H9 (cell line): Measurements from ENCODE around the gene RAD18. TPM values are rescaled to one million over a fixed set of nuclear protein-coding genes. Genes with fewer than 3 reads are reported as not detected.

Experiments
- DNase-seq: peaks from one replicate; pipeline ENCODE4 v3.0.0-alpha.2; 2017
- H2AFZ ChIP-seq: one replicate; pipeline ENCODE4 v1.6.1; 2013; ENCODE audit warnings: mild to moderate bottlenecking, low read length, control low read depth, moderate library complexity
- H2AK5ac ChIP-seq: 2 replicates; pipeline ENCODE4 v1.6.1; 2013; ENCODE audit warnings: low read length, control low read depth, mixed read lengths; ENCODE audit not compliant: insufficient read length
- H2BK120ac ChIP-seq: one replicate; pipeline ENCODE4 v1.6.1; 2013; ENCODE audit warnings: low read depth, mild to moderate bottlenecking, low read length, control low read depth, inconsistent platforms; ENCODE audit not compliant: poor library complexity, severe bottlenecking
- H2BK12ac ChIP-seq: 2 replicates; pipeline ENCODE4 v1.6.1; 2013; ENCODE audit warnings: low read length, control low read depth, mixed read lengths, low read depth; ENCODE audit not compliant: insufficient read length
- H2BK15ac ChIP-seq: 2 replicates; pipeline ENCODE4 v1.6.1; 2013; ENCODE audit warnings: low read depth, low read length, control low read depth
- H2BK20ac ChIP-seq: one replicate; pipeline ENCODE4 v1.6.1; 2013; ENCODE audit warnings: low read depth, mild to moderate bottlenecking, low read length, control low read depth, inconsistent platforms; ENCODE audit not compliant: poor library complexity, severe bottlenecking
- H2BK5ac ChIP-seq: 2 replicates; pipeline ENCODE4 v1.6.1; 2013; ENCODE audit warnings: low read length, control low read depth, mixed read lengths; ENCODE audit not compliant: insufficient read length
- H3K14ac ChIP-seq: 2 replicates; pipeline ENCODE4 v1.6.1; 2013; ENCODE audit warnings: low read length, control low read depth; ENCODE audit not compliant: insufficient read depth
- H3K18ac ChIP-seq: 2 replicates; pipeline ENCODE4 v1.6.1; 2013; ENCODE audit warnings: low read depth, mild to moderate bottlenecking, mixed read lengths, low read length, control low read depth; ENCODE audit not compliant: insufficient read length
- H3K23ac ChIP-seq: 2 replicates; pipeline ENCODE4 v1.6.1; 2013; ENCODE audit warnings: low read length, control low read depth, mixed read lengths, low read depth; ENCODE audit not compliant: insufficient read length
- H3K23me2 ChIP-seq: 2 replicates; pipeline ENCODE4 v1.6.1; 2013; ENCODE audit warnings: low read depth, mild to moderate bottlenecking, mixed read lengths, low read length, control low read depth; ENCODE audit not compliant: insufficient read length, poor library complexity, severe bottlenecking
- H3K27ac ChIP-seq: 2 replicates; pipeline ENCODE4 v1.5.1; 2013; ENCODE audit warnings: low read length, control low read depth, mixed read lengths, low read depth; ENCODE audit not compliant: insufficient read length
- H3K27me3 ChIP-seq: 2 replicates; pipeline ENCODE4 v1.6.1; 2013; ENCODE audit warnings: low read length, control low read depth, inconsistent platforms; ENCODE audit not compliant: insufficient read depth
- H3K4ac ChIP-seq: 2 replicates; pipeline ENCODE4 v1.6.1; 2013; ENCODE audit warnings: low read depth, mild to moderate bottlenecking, control low read depth, inconsistent platforms, low read length, moderate library complexity
- H3K4me1 ChIP-seq: 2 replicates; pipeline ENCODE4 v1.6.1; 2013; ENCODE audit warnings: low read length, control low read depth, inconsistent platforms; ENCODE audit not compliant: insufficient read depth
- H3K4me2 ChIP-seq: 2 replicates; pipeline ENCODE4 v1.6.1; 2013; ENCODE audit warnings: low read length, control low read depth, mixed read lengths; ENCODE audit not compliant: insufficient read length, insufficient read depth
- H3K56ac ChIP-seq: 2 replicates; pipeline ENCODE4 v1.6.1; 2013; ENCODE audit warnings: low read depth, mild to moderate bottlenecking, mixed read lengths, low read length, control low read depth; ENCODE audit not compliant: insufficient read length
- H3K79me1 ChIP-seq: 2 replicates; pipeline ENCODE4 v1.6.1; 2013; ENCODE audit warnings: low read depth, mild to moderate bottlenecking, moderate library complexity, low read length, control low read depth, inconsistent platforms; ENCODE audit not compliant: insufficient read depth, poor library complexity, severe bottlenecking
- H3K79me2 ChIP-seq: 2 replicates; pipeline ENCODE4 v1.6.1; 2013; ENCODE audit warnings: low read length, control low read depth, inconsistent platforms; ENCODE audit not compliant: insufficient read depth
- H3K9ac ChIP-seq: 2 replicates; pipeline ENCODE4 v1.6.1; 2013; ENCODE audit warnings: low read length, control low read depth, mixed read lengths; ENCODE audit not compliant: insufficient read length; ENCODE audit errors: extremely low read depth
- H3K9me3 ChIP-seq: one replicate; pipeline ENCODE4 v1.6.1; 2013; ENCODE audit warnings: low read depth, low read length, inconsistent platforms; ENCODE audit not compliant: control insufficient read depth
- H3T11ph ChIP-seq: one replicate; pipeline ENCODE4 v1.6.1; 2013; ENCODE audit warnings: mild to moderate bottlenecking, low read length, control low read depth, inconsistent platforms
- H4K20me1 ChIP-seq: one replicate; pipeline ENCODE4 v1.6.1; 2013; ENCODE audit not compliant: control insufficient read depth, insufficient read length, insufficient read depth
- H4K5ac ChIP-seq: 2 replicates; pipeline ENCODE4 v1.6.1; 2013; ENCODE audit warnings: low read depth, mild to moderate bottlenecking, mixed read lengths, low read length, control low read depth; ENCODE audit not compliant: insufficient read length
- H4K8ac ChIP-seq: replicated peaks from 2 replicates; pipeline ENCODE4 v1.6.1; 2013; ENCODE audit warnings: low read length, control low read depth, mixed read lengths, low read depth; ENCODE audit not compliant: insufficient read length
- H4K91ac ChIP-seq: 2 replicates; pipeline ENCODE4 v1.6.1; 2013; ENCODE audit warnings: low read depth, mild to moderate bottlenecking, moderate library complexity, mixed read lengths, low read length, control low read depth; ENCODE audit not compliant: insufficient read length
- H3K27ac Mint-ChIP-seq, 3 experiments: 2 replicates in 2 of 3; 3 replicates in 1 of 3; pipeline ENCODE4 v1.8.0; 2020 to 2021; ENCODE audit warnings: mixed read lengths in 3 of 3, mild to moderate bottlenecking in 1 of 3, moderate library complexity in 1 of 3
- H3K27me3 Mint-ChIP-seq: 2 replicates; pipeline ENCODE4 v1.8.0; 2021; ENCODE audit warnings: low read depth, mild to moderate bottlenecking, moderate library complexity, mixed read lengths
- H3K36me3 Mint-ChIP-seq, 3 experiments: 2 replicates in 2 of 3; 3 replicates in 1 of 3; pipeline ENCODE4 v1.8.0; 2020 to 2021; ENCODE audit warnings: low read depth in 3 of 3, mixed read lengths in 3 of 3; ENCODE audit not compliant: insufficient read depth in 1 of 3
- H3K4me1 Mint-ChIP-seq, 2 experiments: 2 replicates each; pipeline ENCODE4 v1.8.0; 2020; ENCODE audit warnings: mixed read lengths in 2 of 2
- H3K4me3 Mint-ChIP-seq, 2 experiments: 2 replicates in 1 of 2; 3 replicates in 1 of 2; pipeline ENCODE4 v1.8.0; 2020 to 2021; ENCODE audit warnings: mild to moderate bottlenecking in 2 of 2, mixed read lengths in 2 of 2, moderate library complexity in 1 of 2
- H3K9me3 Mint-ChIP-seq, 2 experiments: 2 replicates in 1 of 2; 3 replicates in 1 of 2; pipeline ENCODE4 v1.8.0; 2020; ENCODE audit warnings: mild to moderate bottlenecking in 2 of 2, mixed read lengths in 2 of 2, moderate library complexity in 1 of 2
- total RNA-seq: library from RNA; stranded (reverse); gene quantifications from 2 replicates; pipeline ENCODE4 v1.2.1, GENCODE V29; 2021
- TF ChIP-seq, protein P1 (sequence below): fragments of 200-600 bp; sonication (generic); conservative IDR thresholded peaks from 3 replicates; pipeline ENCODE4 v1.8.0; 2021; ENCODE audit warnings: antibody characterized with exemption, mild to moderate bottlenecking

Gene RAD18
- total RNA-seq, 1 experiment from 2014 or later, result 27.8 TPM

DNA sequence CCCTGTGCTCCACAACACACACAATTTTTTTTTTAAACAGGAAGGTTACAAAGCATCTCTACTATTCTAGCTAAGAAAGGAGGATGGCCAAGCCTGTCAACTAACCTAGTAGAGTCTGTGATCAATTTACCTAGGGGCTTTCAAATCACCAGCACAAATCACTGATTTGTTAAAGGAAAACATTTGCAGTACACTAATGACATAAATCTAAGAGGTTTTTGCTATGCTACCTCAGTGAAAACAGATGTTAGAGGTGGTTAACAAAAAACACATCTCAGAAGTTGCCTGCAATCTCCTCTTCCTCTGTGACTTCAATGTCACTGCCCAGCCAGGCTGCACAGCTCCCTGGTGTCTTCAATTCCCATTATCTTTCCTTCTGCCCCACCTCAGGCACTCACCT is 72.0 kb downstream of the RAD18 start:
- H3K79me1 ChIP-seq, result no peaks in the 10 kb centered on the region
- H2AK5ac ChIP-seq, result no peak overlapping the region
- H3K23ac ChIP-seq, result no peak overlapping the region
- H3K4me1 ChIP-seq, result no peaks in the 10 kb centered on the region
- no peak overlapping the region for H3K4ac ChIP-seq
- H4K91ac ChIP-seq, result no peak overlapping the region
- Mint-ChIP-seq H3K4me3 (no peak overlapping the region), H3K27me3 (no peaks in the 10 kb centered on the region), H3K36me3 (peaks cover 0 to 28% (median 4%) of the 10 kb centered on the region in 3 experiments; a peak in 3 of 7 replicates), H3K9me3 (no peaks in the 10 kb centered on the region), H3K4me1 (peaks cover 4% of the 10 kb centered on the region in 2 experiments), H3K27ac (no peak overlapping the region)
- H3K27me3 ChIP-seq, result no peaks in the 10 kb centered on the region
- H4K8ac ChIP-seq, result no peak overlapping the region
- no peak overlapping the region for H2BK15ac ChIP-seq
- no peak overlapping the region for H3K4me2 ChIP-seq
- no peak overlapping the region for H2BK5ac ChIP-seq
- no peak overlapping the region for H2BK12ac ChIP-seq
- H3K9me3 ChIP-seq, result no peaks in the 10 kb centered on the region
- H4K5ac ChIP-seq, result no peak overlapping the region
- H3K23me2 ChIP-seq, result no peaks in the 10 kb centered on the region
- TF ChIP-seq, protein P1, sequence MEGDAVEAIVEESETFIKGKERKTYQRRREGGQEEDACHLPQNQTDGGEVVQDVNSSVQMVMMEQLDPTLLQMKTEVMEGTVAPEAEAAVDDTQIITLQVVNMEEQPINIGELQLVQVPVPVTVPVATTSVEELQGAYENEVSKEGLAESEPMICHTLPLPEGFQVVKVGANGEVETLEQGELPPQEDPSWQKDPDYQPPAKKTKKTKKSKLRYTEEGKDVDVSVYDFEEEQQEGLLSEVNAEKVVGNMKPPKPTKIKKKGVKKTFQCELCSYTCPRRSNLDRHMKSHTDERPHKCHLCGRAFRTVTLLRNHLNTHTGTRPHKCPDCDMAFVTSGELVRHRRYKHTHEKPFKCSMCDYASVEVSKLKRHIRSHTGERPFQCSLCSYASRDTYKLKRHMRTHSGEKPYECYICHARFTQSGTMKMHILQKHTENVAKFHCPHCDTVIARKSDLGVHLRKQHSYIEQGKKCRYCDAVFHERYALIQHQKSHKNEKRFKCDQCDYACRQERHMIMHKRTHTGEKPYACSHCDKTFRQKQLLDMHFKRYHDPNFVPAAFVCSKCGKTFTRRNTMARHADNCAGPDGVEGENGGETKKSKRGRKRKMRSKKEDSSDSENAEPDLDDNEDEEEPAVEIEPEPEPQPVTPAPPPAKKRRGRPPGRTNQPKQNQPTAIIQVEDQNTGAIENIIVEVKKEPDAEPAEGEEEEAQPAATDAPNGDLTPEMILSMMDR, result no peak
- no peak overlapping the region for H3K27ac ChIP-seq
- H2BK120ac ChIP-seq, result no peak overlapping the region
- no peak for DNase-seq
- H2BK20ac ChIP-seq, result no peak overlapping the region
- no peak overlapping the region for H2AFZ ChIP-seq
- no peak overlapping the region for H3K56ac ChIP-seq
- no peak overlapping the region for H3K9ac ChIP-seq
- H3K18ac ChIP-seq, result no peak overlapping the region
- H3T11ph ChIP-seq, result no peak overlapping the region
- no peak overlapping the region for H3K14ac ChIP-seq
- no peaks in the 10 kb centered on the region for H3K79me2 ChIP-seq
- H4K20me1 ChIP-seq, result no peaks in the 10 kb centered on the region
